GM12878 (cell line): ENCODE results near the gene TMX4. TPM values are rescaled to one million over a fixed set of nuclear protein-coding genes. Genes with fewer than 3 reads are reported as not detected.

Source experiments
- ATAC-seq: fragments of 200-7000 bp; cut with Tn5 transposase; 3 replicates; pipeline ENCODE4 v1.9.1; 2020; ENCODE audit warnings: mild to moderate bottlenecking, moderate library complexity
- BruUV-seq: library from RNA; stranded (reverse); fragments of 400-500 nt; replicated peaks from 2 replicates; lab custom pipeline; 2021; lab: Mats Ljungman, UMichigan
- CTCF ChIA-PET: fragments of 300-600 bp; sonication (Branson Sonifier 250); formaldehyde crosslinking; extraction: SDS; loops from one replicate; lab custom pipeline; 2021; ENCODE audit warnings: inconsistent platforms; lab: Yijun Ruan, JAX
- POLR2A ChIA-PET: fragments of 350-600 bp; formaldehyde crosslinking; extraction: SDS; loops from one replicate; lab custom pipeline; 2021; ENCODE audit warnings: inconsistent platforms; lab: Charles Lee
- RAD21 ChIA-PET: fragments of 300-600 bp; sonication (Branson Sonifier 250); formaldehyde crosslinking; loops from one replicate; lab custom pipeline; 2023; ENCODE audit warnings: antibody characterized with exemption; ENCODE audit not compliant: unreplicated experiment; lab: Charles Lee
- SMC1A ChIA-PET: fragments of 300-600 bp; sonication (Branson Sonifier 250); formaldehyde crosslinking; loops from one replicate; lab custom pipeline; 2023; ENCODE audit not compliant: unreplicated experiment, uncharacterized antibody; lab: Charles Lee
- DNase-seq: peaks from one replicate; pipeline ENCODE4 v3.0.0-alpha.2; 2011; ENCODE audit warnings: low read depth, low spot score
- FAIRE-seq: peaks from 3 replicates; lab custom pipeline; 2011; peaks lifted over from hg19 to GRCh38; lab: Jason Lieb, UNC
- H2AFZ ChIP-seq: 2 replicates; pipeline ENCODE4 v1.6.0; 2011; ENCODE audit warnings: low read depth, low read length, control low read depth; ENCODE audit not compliant: control insufficient read depth
- H3K27ac ChIP-seq: 2 replicates; pipeline ENCODE4 v1.5.1; 2011; ENCODE audit warnings: control low read depth; ENCODE audit not compliant: control insufficient read depth, insufficient read depth
- H3K27me3 ChIP-seq, 2 experiments: replicated peaks in 1 of 2; 2 replicates each; pipeline versions ENCODE4 v1.6.0 to v1.6.1; 2011; ENCODE audit warnings: low read length in 1 of 2; ENCODE audit not compliant: control insufficient read depth in 2 of 2, insufficient read depth in 2 of 2
- H3K36me3 ChIP-seq, 2 experiments: 2 replicates each; pipeline ENCODE4 v1.5.1; 2011; ENCODE audit warnings: low read length in 1 of 2; ENCODE audit not compliant: control insufficient read depth in 2 of 2, insufficient read depth in 2 of 2
- H3K4me1 ChIP-seq: 2 replicates; pipeline ENCODE4 v1.6.1; 2011; ENCODE audit warnings: mild to moderate bottlenecking, low read length, moderate library complexity, mixed read lengths; ENCODE audit not compliant: control insufficient read depth, insufficient read depth
- H3K4me2 ChIP-seq: 2 replicates; pipeline ENCODE4 v1.6.0; 2011; ENCODE audit warnings: control low read depth; ENCODE audit not compliant: control insufficient read depth, insufficient read depth
- H3K4me3 ChIP-seq: fragments of 200-600 bp; sonication (generic); 2 replicates; pipeline ENCODE4 v1.5.1; 2016
- H3K79me2 ChIP-seq: 2 replicates; pipeline ENCODE4 v1.6.0; 2011; ENCODE audit warnings: low read length; ENCODE audit not compliant: control insufficient read depth, insufficient read depth
- H3K9ac ChIP-seq: 2 replicates; pipeline ENCODE4 v1.8.0; 2011; ENCODE audit warnings: low read length, control low read depth, mixed read lengths; ENCODE audit not compliant: control insufficient read depth, insufficient read depth
- H3K9me3 ChIP-seq: replicated peaks from 3 replicates; pipeline ENCODE4 v1.5.1; 2011; ENCODE audit warnings: mild to moderate bottlenecking, low read length; ENCODE audit not compliant: control insufficient read depth, insufficient read depth
- H4K20me1 ChIP-seq: 2 replicates; pipeline ENCODE4 v1.6.0; 2011; ENCODE audit not compliant: control insufficient read depth, insufficient read depth
- ATF3 ChIP-seq: IDR thresholded peaks from 2 replicates; pipeline ENCODE4 v1.6.1; 2011; ENCODE audit warnings: low read depth, mild to moderate bottlenecking, low read length, moderate library complexity, borderline replicate concordance; ENCODE audit errors: extremely low read depth
- CREB1 ChIP-seq: IDR thresholded peaks from 2 replicates; pipeline ENCODE4 v1.6.1; 2012; ENCODE audit warnings: low read depth, mild to moderate bottlenecking, inconsistent platforms
- CREM ChIP-seq: IDR thresholded peaks from 2 replicates; pipeline ENCODE4 v1.6.1; 2014; ENCODE audit warnings: antibody characterized with exemption, low read depth
- DPF2 ChIP-seq: fragments of 450-650 bp; IDR thresholded peaks from 2 replicates; pipeline ENCODE4 v1.6.1; 2017; ENCODE audit warnings: mild to moderate bottlenecking
- E2F8 ChIP-seq: fragments of 450-650 bp; IDR thresholded peaks from 2 replicates; pipeline ENCODE4 v1.6.1; 2018; ENCODE audit warnings: mild to moderate bottlenecking, low read depth, moderate library complexity; ENCODE audit not compliant: partially characterized antibody
- EED ChIP-seq: sonication (generic); IDR thresholded peaks from 2 replicates; pipeline ENCODE4 v1.6.1; 2016; ENCODE audit warnings: antibody characterized with exemption, low read depth
- FOXK2 ChIP-seq: fragments of 450-650 bp; IDR thresholded peaks from 2 replicates; pipeline ENCODE4 v1.6.1; 2017; ENCODE audit warnings: mild to moderate bottlenecking, moderate library complexity
- GABPA ChIP-seq: IDR thresholded peaks from 2 replicates; pipeline ENCODE4 v1.6.1; 2014; ENCODE audit warnings: antibody characterized with exemption, low read depth, mild to moderate bottlenecking, inconsistent platforms
- KAT2A ChIP-seq: conservative IDR thresholded peaks from 2 replicates; pipeline ENCODE4 v1.6.1; 2011; ENCODE audit warnings: low read depth, low read length; ENCODE audit not compliant: control insufficient read depth
- MYB ChIP-seq: fragments of 150-350 bp; IDR thresholded peaks from 2 replicates; pipeline ENCODE4 v1.6.1; 2014; ENCODE audit warnings: mild to moderate bottlenecking, low read depth, low read length, borderline replicate concordance
- NFYA ChIP-seq: IDR thresholded peaks from 2 replicates; pipeline ENCODE4 v1.6.1; 2011; ENCODE audit warnings: low read depth, mild to moderate bottlenecking, low read length, improper control_type of control experiment, borderline replicate concordance
- RELA ChIP-seq: fragments of 450-650 bp; IDR thresholded peaks from 2 replicates; pipeline ENCODE4 v1.8.0; 2014; ENCODE audit warnings: borderline replicate concordance; ENCODE audit not compliant: partially characterized antibody
- RFX5 ChIP-seq: IDR thresholded peaks from 2 replicates; pipeline ENCODE4 v1.6.1; 2011; ENCODE audit warnings: low read depth, low read length, improper control_type of control experiment
- SP1 ChIP-seq: IDR thresholded peaks from one replicate; pipeline ENCODE4 v1.6.1; 2011; ENCODE audit warnings: low read depth, low read length
- STAT1 ChIP-seq: fragments of 450-650 bp; conservative IDR thresholded peaks from 2 replicates; pipeline ENCODE4 v1.6.1; 2014; ENCODE audit warnings: antibody characterized with exemption, mild to moderate bottlenecking
- SUZ12 ChIP-seq: fragments of 200-600 bp; sonication (generic); IDR thresholded peaks from one replicate; pipeline ENCODE4 v1.6.1; 2018; ENCODE audit warnings: antibody characterized with exemption, mild to moderate bottlenecking; ENCODE audit not compliant: unreplicated experiment
- YY1 ChIP-seq: IDR thresholded peaks from 2 replicates; pipeline ENCODE4 v1.6.1; 2011; ENCODE audit warnings: low read depth, mild to moderate bottlenecking, low read length
- ZNF687 ChIP-seq: fragments of 450-650 bp; IDR thresholded peaks from 2 replicates; pipeline ENCODE4 v1.6.1; 2017; ENCODE audit warnings: mild to moderate bottlenecking, moderate library complexity
- WGBS: methylation state at CpG from one replicate; pipeline ENCODE4 v1.1.6; 2016; ENCODE audit warnings: low lambda C conversion rate; ENCODE audit not compliant: insufficient replicate concordance, insufficient coverage; ENCODE audit errors: missing lambda C conversion rate; 5-methylcytosine and 5-hydroxymethylcytosine counted together
- in situ Hi-C: fragments of 300-500 bp; cut with MboI; formaldehyde crosslinking; loops from 9 replicates; pipeline ENCODE4 v1.14.3; 2018; ENCODE audit warnings: mixed read lengths
- intact Hi-C: fragments of 100-400 bp; cut with micrococcal nuclease; formaldehyde crosslinking; loops from one replicate; pipeline ENCODE4 v1.14.2; 2022; ENCODE audit not compliant: unreplicated experiment
- polyA plus RNA-seq, 11 experiments: library from polyadenylated mRNA; depleted of rRNA in 4 of 11; unstranded in 6 of 11; stranded (reverse) in 5 of 11; fragments of >200 nt; fragmentation: Nextera tagmentation in 4 of 11; fragmentation: Illumina TruSeq in 1 of 11; extraction: Ambion mirVana in 4 of 11; extraction: Trizol in 1 of 11; gene quantifications; 1 replicate in 1 of 11; 2 replicates in 10 of 11; pipeline versions ENCODE4 v1.2.1 to v1.2.3, GENCODE V29; 2011 to 2016; ENCODE audit warnings: inconsistent platforms in 2 of 11, missing spikeins in 2 of 11, low read depth in 1 of 11
- total RNA-seq, 4 experiments: library from RNA; depleted of rRNA in 3 of 4; stranded (reverse); fragments of >200 nt in 3 of 4; fragmentation: Illumina TruSeq in 1 of 4; extraction: Trizol in 1 of 4; gene quantifications; 2 replicates each; pipeline versions ENCODE4 v1.2.1 to v1.2.3, GENCODE V29; 2013 to 2021

TMX4 gene
- total and polyA plus RNA-seq, 10 of the 15 experiments (the other 5 are each of a cell fraction or from before 2014, with no cell fraction given): 3.9 to 19.9 (median 11.1) TPM

GRCh38 chr20:7993238-7993637 is 26.3 kb downstream of the TMX4 start:
- intact Hi-C loops: no loop called here
- Histone ChIP-seq H3K9ac (no peak overlapping the region), H4K20me1 (no peaks in the 10 kb centered on the region), H3K4me3 (no peak overlapping the region), H3K79me2 (no peaks in the 10 kb centered on the region), H3K27me3 (no peaks in the 10 kb centered on the region), H3K4me1 (no peaks in the 10 kb centered on the region), H3K36me3 (peaks cover 0 to 5% of the 10 kb centered on the region in 2 experiments; a peak in 2 of 4 replicates), H3K9me3 (peaks cover 2% of the 10 kb centered on the region; the same call in 1 of the 3 replicates), H3K4me2 (no peak overlapping the region), H3K27ac (no peak overlapping the region), H2AFZ (no peak overlapping the region)
- CTCF ChIA-PET: interaction anchor here (1.6 kb wide), 1 partner anchor 51 kb away, joined by 5 read pairs; no protein-coding TSS in a partner anchor
- POLR2A ChIA-PET: no interaction called here
- RAD21 ChIA-PET: no interaction called here
- in situ Hi-C loops: no loop called here
- BruUV-seq: no TSS peak
- FAIRE-seq (no peak), DNase-seq (no peak), ATAC-seq (no peak)
- 71% methylated on average over 2 of the region's 2 CpGs for WGBS
- SMC1A ChIA-PET: interaction anchor here (0.9 to 1.5 kb wide), 2 partner anchors 23 to 57 kb away, joined by 3 to 4 read pairs; no protein-coding TSS in a partner anchor
- TF ChIP-seq GABPA: no peak
- no peak for TF ChIP-seq RELA
- TF ChIP-seq NFYA: no peak
- TF ChIP-seq ZNF687: no peak
- no peak for TF ChIP-seq RFX5
- TF ChIP-seq MYB: no peak
- no peak for TF ChIP-seq ATF3
- no peak for TF ChIP-seq KAT2A
- TF ChIP-seq DPF2: no peak
- TF ChIP-seq YY1: no peak
- no peak for TF ChIP-seq CREM
- TF ChIP-seq SP1: no peak
- TF ChIP-seq STAT1: no peak
- no peak for TF ChIP-seq FOXK2
- no peak for TF ChIP-seq E2F8
- TF ChIP-seq SUZ12: no peak
- TF ChIP-seq EED: no peak
- TF ChIP-seq CREB1: no peak
